GM23338 (cell line): ENCODE measurements around the gene MYO16. TPM values are rescaled to one million over a fixed set of nuclear protein-coding genes. Genes with fewer than 3 reads are reported as not detected.

Source experiments
- ATAC-seq: fragments of 200-7000 bp; cut with Tn5 transposase; 3 replicates; pipeline ENCODE4 v1.9.1; 2020
- DNase-seq: peaks from one replicate; pipeline ENCODE4 v3.0.0-alpha.2; 2015; ENCODE audit warnings: low spot score
- H2AFZ ChIP-seq: fragments of 200-600 bp; sonication (generic); 2 replicates; pipeline ENCODE4 v1.8.0; 2016; ENCODE audit warnings: antibody characterized with exemption, mild to moderate bottlenecking, moderate library complexity
- H3F3A ChIP-seq: fragments of 200-600 bp; sonication (generic); replicated peaks from 2 replicates; pipeline ENCODE4 v1.8.0; 2017; ENCODE audit warnings: antibody characterized with exemption, mixed run types, low read depth
- H3K27ac ChIP-seq: fragments of 200-600 bp; sonication (generic); 2 replicates; pipeline ENCODE4 v1.6.1; 2016; ENCODE audit warnings: low read depth
- H3K27me3 ChIP-seq: fragments of 200-600 bp; sonication (generic); 2 replicates; pipeline ENCODE4 v1.8.0; 2016; ENCODE audit warnings: mild to moderate bottlenecking, mixed run types, moderate library complexity; ENCODE audit not compliant: insufficient read depth
- H3K36me3 ChIP-seq: fragments of 200-600 bp; sonication (generic); 2 replicates; pipeline ENCODE4 v1.8.0; 2016; ENCODE audit warnings: mild to moderate bottlenecking; ENCODE audit not compliant: insufficient read depth
- H3K4me1 ChIP-seq: fragments of 200-600 bp; sonication (generic); 2 replicates; pipeline ENCODE4 v1.8.0; 2016; ENCODE audit warnings: mild to moderate bottlenecking, moderate library complexity; ENCODE audit not compliant: insufficient read depth
- H3K4me2 ChIP-seq: fragments of 200-600 bp; sonication (generic); 2 replicates; pipeline ENCODE4 v1.7.1; 2017; ENCODE audit warnings: mixed run types
- H3K4me3 ChIP-seq: fragments of 200-600 bp; sonication (generic); 2 replicates; pipeline ENCODE4 v1.6.1; 2016; ENCODE audit warnings: mixed run types
- H3K79me2 ChIP-seq: fragments of 200-600 bp; sonication (generic); replicated peaks from 2 replicates; pipeline ENCODE4 v1.8.0; 2017; ENCODE audit warnings: mild to moderate bottlenecking; ENCODE audit not compliant: insufficient read depth
- H3K9me2 ChIP-seq: fragments of 200-600 bp; sonication (generic); 2 replicates; pipeline ENCODE4 v1.8.0; 2017; ENCODE audit not compliant: insufficient read depth
- H4K20me1 ChIP-seq: fragments of 200-600 bp; sonication (generic); replicated peaks from 2 replicates; pipeline ENCODE4 v1.8.0; 2017; ENCODE audit warnings: mild to moderate bottlenecking; ENCODE audit not compliant: insufficient read depth
- H3K27ac Mint-ChIP-seq: 2 replicates; pipeline ENCODE4 v1.8.0; 2020; ENCODE audit warnings: inconsistent platforms, mild to moderate bottlenecking, moderate library complexity, mixed read lengths
- H3K27me3 Mint-ChIP-seq: 3 replicates; pipeline ENCODE4 v1.8.0; 2022; ENCODE audit warnings: low read depth, mild to moderate bottlenecking, moderate library complexity, mixed read lengths, inconsistent platforms; ENCODE audit not compliant: insufficient read depth, poor library complexity
- H3K36me3 Mint-ChIP-seq: 3 replicates; pipeline ENCODE4 v1.8.0; 2021; ENCODE audit warnings: low read depth, mild to moderate bottlenecking, inconsistent platforms, moderate library complexity, mixed read lengths
- H3K4me1 Mint-ChIP-seq: 3 replicates; pipeline ENCODE4 v1.8.0; 2020; ENCODE audit warnings: mild to moderate bottlenecking, inconsistent platforms, mixed read lengths
- H3K4me3 Mint-ChIP-seq: 3 replicates; pipeline ENCODE4 v1.8.0; 2021; ENCODE audit warnings: moderate library complexity, mild to moderate bottlenecking, inconsistent platforms, mixed read lengths
- H3K9me3 Mint-ChIP-seq: 3 replicates; pipeline ENCODE4 v1.8.0; 2020; ENCODE audit warnings: moderate library complexity, mild to moderate bottlenecking, inconsistent platforms, mixed read lengths
- CREB1 ChIP-seq: fragments of 250-450 bp; sonication (Bioruptor Pico); IDR thresholded peaks from 2 replicates; pipeline ENCODE4 v1.5.0; 2020; ENCODE audit warnings: low read depth, mild to moderate bottlenecking, moderate library complexity
- CTCF ChIP-seq, 2 experiments: fragments of 200-600 bp in 1 of 2; sonication (generic) in 1 of 2; conservative IDR thresholded peaks; 2 replicates each; pipeline versions ENCODE4 v1.5.1 to v1.6.1; 2016 to 2017; ENCODE audit warnings: antibody characterized with exemption in 2 of 2, low read depth in 2 of 2, mild to moderate bottlenecking in 2 of 2, moderate library complexity in 1 of 2
- ETS1 ChIP-seq: IDR thresholded peaks from 2 replicates; pipeline ENCODE4 v1.6.1; 2016; ENCODE audit warnings: antibody characterized with exemption
- EZH2 ChIP-seq: fragments of 200-600 bp; sonication (generic); IDR thresholded peaks from one replicate; pipeline ENCODE4 v1.8.0; 2017; ENCODE audit warnings: antibody characterized with exemption, mild to moderate bottlenecking, low read depth; ENCODE audit not compliant: unreplicated experiment
- EZH2phosphoT487 ChIP-seq: fragments of 200-600 bp; sonication (generic); IDR thresholded peaks from one replicate; pipeline ENCODE4 v1.8.1; 2018; ENCODE audit warnings: antibody characterized with exemption; ENCODE audit not compliant: unreplicated experiment
- JUNB ChIP-seq: IDR thresholded peaks from one replicate; pipeline ENCODE4 v1.6.1; 2016; ENCODE audit warnings: antibody characterized with exemption; ENCODE audit not compliant: unreplicated experiment
- NANOG ChIP-seq: IDR thresholded peaks from 2 replicates; pipeline ENCODE4 v1.6.1; 2016; ENCODE audit warnings: antibody characterized with exemption, borderline replicate concordance
- ZNF114 ChIP-seq: fragments of 250-450 bp; sonication (Bioruptor Pico); IDR thresholded peaks from 2 replicates; pipeline ENCODE4 v1.5.0; 2020; ENCODE audit warnings: mild to moderate bottlenecking, moderate library complexity
- ZNF331 ChIP-seq: fragments of 250-450 bp; sonication (Bioruptor Pico); IDR thresholded peaks from 2 replicates; pipeline ENCODE4 v1.5.0; 2020; ENCODE audit warnings: low read depth, mild to moderate bottlenecking, moderate library complexity
- polyA plus RNA-seq: library from polyadenylated mRNA; unstranded; fragments of >200 nt; fragmentation: Nextera tagmentation; extraction: Ambion mirVana; gene quantifications from 2 replicates; pipeline ENCODE4 v1.2.1, GENCODE V29; 2016
- total RNA-seq: library from RNA; depleted of rRNA; stranded (reverse); fragments of >200 nt; shearing (Covaris generic); gene quantifications from 2 replicates; pipeline ENCODE4 v1.2.3, GENCODE V29; 2014

The MYO16 gene
- total and polyA plus RNA-seq, 2 experiments from 2014 or later = 0.10 to 0.13 TPM

GRCh38 chr13:108676620-108677019, 47.2 kb downstream of the MYO16 start:
- Histone ChIP-seq H3F3A (no peaks in the 10 kb centered on the region), H2AFZ (peak overlapping the region; percentile 69; the same call in 1 of the 2 replicates), H3K27ac (no peak overlapping the region), H3K4me3 (no peak overlapping the region), H3K4me2 (no peak overlapping the region), H3K9me2 (no peaks in the 10 kb centered on the region), H3K79me2 (no peaks in the 10 kb centered on the region), H3K36me3 (no peaks in the 10 kb centered on the region), H3K4me1 (no peaks in the 10 kb centered on the region), H4K20me1 (no peaks in the 10 kb centered on the region), H3K27me3 (no peaks in the 10 kb centered on the region)
- DNase-seq (peak; percentile 18), ATAC-seq (peak; percentile 44; the same call in 2 of the 3 replicates)
- TF ChIP-seq ETS1 (no peak), NANOG (no peak), JUNB (no peak), EZH2 (no peak), CREB1 (CRISPR knock-in tag) (no peak)
- peaks cover 4% of the 10 kb centered on the region for H3K27me3 Mint-ChIP-seq
- H3K27ac Mint-ChIP-seq = no peak overlapping the region
- H3K4me3 Mint-ChIP-seq = no peak overlapping the region
- H3K36me3 Mint-ChIP-seq = no peaks in the 10 kb centered on the region
- no peaks in the 10 kb centered on the region for H3K9me3 Mint-ChIP-seq
- H3K4me1 Mint-ChIP-seq = no peaks in the 10 kb centered on the region; the same call in 2 of the 3 replicates

- Histone ChIP-seq H3K4me1 (no peaks in the 10 kb centered on the region), H3K4me2 (no peak overlapping the region), H3K27ac (no peak overlapping the region), H4K20me1 (no peaks in the 10 kb centered on the region), H2AFZ (no peak overlapping the region), H3K79me2 (no peaks in the 10 kb centered on the region), H3F3A (no peaks in the 10 kb centered on the region), H3K27me3 (no peaks in the 10 kb centered on the region), H3K9me2 (no peaks in the 10 kb centered on the region), H3K36me3 (no peaks in the 10 kb centered on the region), H3K4me3 (no peak overlapping the region)
- no peaks in the 10 kb centered on the region; the same call in 2 of the 3 replicates for H3K4me1 Mint-ChIP-seq
- ATAC-seq (no peak), DNase-seq (no peak)
- no peaks in the 10 kb centered on the region for H3K9me3 Mint-ChIP-seq
- TF ChIP-seq EZH2phosphoT487 (no peak), NANOG (no peak), CREB1 (CRISPR knock-in tag) (no peak), JUNB (no peak), ZNF331 (no peak), CTCF (conservative IDR thresholded peaks at IDR 0.05; ENCODE audit: low read depth in 2 of 2) (no peak), ZNF114 (no peak)
- H3K27ac Mint-ChIP-seq = no peak overlapping the region
- H3K4me3 Mint-ChIP-seq = no peak overlapping the region
- H3K27me3 Mint-ChIP-seq = peaks cover 4% of the 10 kb centered on the region
- no peaks in the 10 kb centered on the region for H3K36me3 Mint-ChIP-seq
Measured at GRCh38 chr13:108677806-108678205, 48.4 kb downstream of the MYO16 start.
